Germinal center (tissue), 1 donor: ENCODE data around the gene ATXN7.

Experiments
- DNase-seq: peaks from one replicate; pipeline ENCODE4 v3.0.0; 2012; ENCODE audit warnings: mixed read lengths, low spot score

Gene ATXN7

GRCh38 chr3:63990733-63991132 lies 127.1 kb downstream of the ATXN7 start:
- no peak for DNase-seq

GRCh38 chr3:63991666-63992065 lies 128.0 kb downstream of the ATXN7 start:
- no peak for DNase-seq

DNA sequence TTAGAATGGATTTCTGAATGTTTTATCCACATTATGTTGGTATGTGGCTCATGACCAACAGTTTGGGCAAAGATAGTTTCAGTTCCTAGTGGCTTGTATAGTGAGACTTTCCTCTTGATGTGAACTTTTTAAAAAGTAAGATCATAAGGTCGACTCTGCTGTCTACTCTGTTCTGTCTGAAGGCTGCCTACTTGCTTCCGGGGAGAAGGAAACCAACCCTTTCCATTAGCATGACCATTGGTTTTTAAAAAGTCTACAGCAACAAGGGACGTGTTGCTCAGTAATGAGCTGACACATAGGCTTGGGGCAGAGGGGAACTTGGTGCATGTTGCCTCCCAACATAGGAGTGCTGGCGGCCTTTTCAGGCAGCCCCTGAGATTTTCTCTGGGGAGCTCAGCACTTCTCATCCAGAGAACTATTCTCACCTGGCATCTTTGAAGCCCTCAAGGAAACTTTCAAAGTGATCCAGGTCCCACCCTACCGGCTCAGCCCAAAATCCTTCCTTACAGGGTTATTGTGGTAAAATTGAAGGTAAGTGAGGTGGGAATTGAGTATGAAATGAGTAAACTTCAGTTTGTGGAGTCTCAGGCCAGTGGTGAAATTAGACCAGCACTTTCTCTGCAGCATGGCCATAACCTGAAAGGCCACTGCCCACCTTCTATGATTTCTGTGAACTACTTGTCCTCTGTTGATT lies 129.0 kb downstream of the ATXN7 start:
- DNase-seq, result no peak

DNA sequence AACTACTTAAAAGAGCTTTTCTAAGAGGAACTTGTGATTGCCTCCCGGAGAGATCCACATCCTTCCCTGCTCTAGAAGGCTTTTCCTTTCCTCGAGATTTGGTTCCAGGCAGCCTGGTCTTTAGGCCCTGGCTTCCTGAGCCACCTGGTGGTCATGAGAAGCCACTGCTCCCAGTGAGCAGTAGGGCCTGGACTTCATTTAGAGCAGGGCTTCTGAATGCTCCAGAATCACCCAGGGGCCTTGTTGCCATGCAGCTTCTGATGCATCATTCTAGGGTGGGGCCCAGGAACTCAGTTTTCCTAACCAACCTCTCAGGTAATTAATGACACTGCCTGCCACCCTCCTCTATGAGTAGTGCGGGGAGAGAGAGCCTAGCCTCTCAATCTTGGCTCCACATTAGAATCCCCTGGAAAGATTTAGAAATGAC lies 130.0 kb downstream of the ATXN7 start:
- peak; percentile 69 for DNase-seq

DNA sequence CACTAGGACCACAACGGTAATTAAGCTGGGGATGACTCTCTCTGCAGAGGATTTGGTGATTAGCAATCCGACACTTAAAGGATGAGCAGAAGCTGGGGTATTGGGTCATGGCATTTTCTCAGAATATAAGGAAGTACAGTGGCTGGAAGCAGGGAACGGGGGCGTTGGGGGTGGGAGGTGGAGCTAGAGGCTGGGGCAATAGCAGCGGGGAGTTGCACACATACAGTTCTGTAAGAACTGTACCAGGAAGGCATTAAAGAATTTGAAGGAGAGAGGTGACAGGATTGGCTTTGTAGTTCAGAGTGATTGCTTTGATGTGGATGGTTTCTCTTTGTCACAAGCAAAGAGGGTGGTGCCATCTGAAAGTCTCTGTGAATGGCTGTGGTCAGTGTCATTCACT lies 131.4 kb downstream of the ATXN7 start:
- DNase-seq, result no peak

- DNase-seq, result no peak
Measured at GRCh38 chr3:63998852-63999754, 135.4 kb downstream of the ATXN7 start.

DNA sequence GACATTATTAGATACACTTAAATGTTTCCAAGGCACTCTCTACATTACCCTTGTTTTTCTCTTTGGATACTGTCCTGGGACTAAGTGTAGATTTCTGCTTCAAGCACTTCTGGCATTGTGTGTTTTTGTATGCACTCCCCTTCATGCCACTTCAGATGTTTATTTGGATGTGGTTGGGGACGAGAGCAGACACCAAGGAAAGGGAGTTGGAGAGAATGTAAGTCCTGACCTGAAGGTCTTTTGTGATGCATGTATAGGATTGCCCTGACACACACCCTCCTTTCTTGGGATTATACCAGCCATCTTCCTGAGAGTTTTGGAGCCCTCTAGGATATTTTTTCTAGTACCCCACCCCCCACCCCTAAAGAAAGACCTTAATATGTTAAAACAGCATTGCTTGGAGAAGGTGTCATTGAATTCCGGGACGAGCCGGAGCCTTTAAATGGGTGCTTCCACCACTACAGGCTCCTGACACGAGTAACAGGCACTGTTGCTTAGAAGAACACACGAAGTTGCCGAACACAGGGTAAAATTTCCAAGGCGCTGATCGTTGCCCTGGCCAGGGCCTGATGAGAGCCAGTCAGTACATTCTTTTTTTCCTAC lies 136.9 kb downstream of the ATXN7 start:
- no peak for DNase-seq

DNA sequence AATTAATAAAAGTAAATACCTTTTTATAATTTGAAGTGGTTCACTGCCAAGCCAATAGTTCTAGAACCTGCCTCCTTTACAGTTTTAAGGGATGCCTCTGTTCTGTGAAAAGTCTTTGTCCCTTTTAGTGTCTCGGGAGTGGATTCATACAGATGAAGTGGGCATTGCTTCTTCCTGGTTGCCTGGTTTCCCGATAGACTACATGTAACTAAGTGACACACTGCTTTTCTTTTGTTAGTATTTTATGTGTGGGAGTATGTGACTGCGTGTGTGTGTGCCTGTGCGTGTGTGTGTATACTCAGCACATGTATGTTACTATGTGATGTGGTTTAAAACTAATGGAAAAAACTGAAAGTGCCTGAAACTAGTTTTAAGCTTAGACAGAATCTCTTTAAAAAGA lies 138.6 kb downstream of the ATXN7 start:
- no peak for DNase-seq

DNA sequence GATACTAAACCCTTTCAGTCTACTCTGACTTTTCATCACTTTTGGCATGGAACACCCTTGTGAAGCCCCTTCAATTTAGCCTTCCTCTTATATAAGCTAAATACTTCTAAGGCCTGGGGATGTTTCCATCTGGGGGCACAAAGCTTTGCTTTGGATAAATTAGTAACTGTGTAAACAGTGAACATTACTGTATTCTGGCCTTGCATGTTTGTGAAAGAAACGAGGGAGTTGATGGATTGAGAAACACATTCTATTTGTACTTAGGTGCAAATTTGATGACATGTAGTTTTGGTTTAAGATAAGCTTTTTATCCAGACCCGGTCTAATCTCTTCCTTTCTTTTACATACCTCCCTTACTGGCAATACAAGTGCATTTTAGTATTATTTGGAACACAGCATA lies 139.9 kb downstream of the ATXN7 start:
- DNase-seq, result no peak

- DNase-seq, result no peak
Measured at GRCh38 chr3:64008017-64008416, 144.3 kb downstream of the ATXN7 start.

DNA sequence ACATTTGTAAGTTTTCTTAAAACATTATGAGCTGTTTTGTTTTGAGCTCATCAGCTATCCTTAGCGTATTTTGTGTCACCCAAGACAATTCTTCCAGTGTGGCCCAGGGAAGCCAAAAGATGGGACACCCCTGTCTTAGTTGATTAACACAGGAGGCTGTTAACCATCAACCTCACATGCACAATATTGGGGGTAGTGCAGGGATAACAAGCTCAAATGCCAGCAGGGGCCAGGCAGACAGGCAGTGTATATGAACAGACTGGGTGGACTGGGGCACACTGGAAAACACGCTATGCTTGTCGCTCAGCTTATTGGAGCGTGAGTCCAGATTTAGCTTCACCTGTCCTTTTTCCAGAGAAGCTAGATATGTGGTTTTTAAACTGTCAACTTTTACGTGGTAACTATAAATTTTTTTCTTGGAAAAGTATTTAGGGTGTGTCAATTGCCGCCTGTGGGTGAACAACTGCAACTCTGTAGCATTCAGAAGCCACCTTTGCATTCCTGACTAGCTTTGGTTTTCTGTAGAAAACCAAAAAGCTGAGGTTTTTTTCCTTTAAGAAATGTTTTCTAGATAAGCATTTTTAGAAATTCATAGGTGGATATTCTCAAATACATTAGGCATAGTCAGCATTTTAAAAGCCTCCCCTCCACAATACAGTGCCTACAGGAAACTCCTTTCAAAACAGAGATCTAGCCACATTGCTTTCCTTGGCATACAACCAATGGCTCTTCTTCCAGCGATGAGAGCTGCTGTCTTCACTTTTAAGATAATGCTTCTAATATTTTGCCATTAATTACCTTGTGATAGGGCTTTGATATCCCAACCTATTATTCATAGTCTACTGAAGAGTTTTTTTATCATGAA lies 145.1 kb downstream of the ATXN7 start:
- no peak for DNase-seq

GRCh38 chr3:64009528-64009927 lies 145.9 kb downstream of the ATXN7 start:
- DNase-seq, result no peak

- DNase-seq, result no peak
Measured at GRCh38 chr3:64010199-64010598, 146.5 kb downstream of the ATXN7 start.

GRCh38 chr3:64011685-64012084 lies 148.0 kb downstream of the ATXN7 start:
- no peak for DNase-seq

- no peak for DNase-seq
Measured at GRCh38 chr3:64016941-64017620, 153.4 kb downstream of the ATXN7 start.

GRCh38 chr3:64019271-64019670 lies 155.6 kb downstream of the ATXN7 start:
- DNase-seq, result no peak

GRCh38 chr3:64019879-64020278 lies 156.2 kb downstream of the ATXN7 start:
- DNase-seq, result no peak

DNA sequence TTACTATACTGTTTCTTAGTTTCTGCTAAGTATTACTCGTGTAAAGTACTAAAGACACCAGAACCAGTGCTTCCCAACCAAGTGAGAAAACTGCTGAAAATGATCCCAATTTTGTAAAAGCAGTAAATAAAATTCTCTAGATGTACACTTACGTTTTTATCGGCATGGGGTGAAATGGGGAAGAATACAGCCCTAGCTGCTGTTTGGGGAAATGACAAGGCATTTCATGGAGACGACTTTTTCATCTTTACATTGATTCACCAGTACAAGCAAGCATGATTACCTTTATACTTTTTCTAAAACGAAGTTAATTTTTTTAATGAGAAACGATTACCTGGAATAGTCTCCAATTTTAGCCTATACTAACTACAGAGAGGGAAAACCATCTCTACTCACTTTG lies 158.3 kb downstream of the ATXN7 start:
- no peak for DNase-seq

DNA sequence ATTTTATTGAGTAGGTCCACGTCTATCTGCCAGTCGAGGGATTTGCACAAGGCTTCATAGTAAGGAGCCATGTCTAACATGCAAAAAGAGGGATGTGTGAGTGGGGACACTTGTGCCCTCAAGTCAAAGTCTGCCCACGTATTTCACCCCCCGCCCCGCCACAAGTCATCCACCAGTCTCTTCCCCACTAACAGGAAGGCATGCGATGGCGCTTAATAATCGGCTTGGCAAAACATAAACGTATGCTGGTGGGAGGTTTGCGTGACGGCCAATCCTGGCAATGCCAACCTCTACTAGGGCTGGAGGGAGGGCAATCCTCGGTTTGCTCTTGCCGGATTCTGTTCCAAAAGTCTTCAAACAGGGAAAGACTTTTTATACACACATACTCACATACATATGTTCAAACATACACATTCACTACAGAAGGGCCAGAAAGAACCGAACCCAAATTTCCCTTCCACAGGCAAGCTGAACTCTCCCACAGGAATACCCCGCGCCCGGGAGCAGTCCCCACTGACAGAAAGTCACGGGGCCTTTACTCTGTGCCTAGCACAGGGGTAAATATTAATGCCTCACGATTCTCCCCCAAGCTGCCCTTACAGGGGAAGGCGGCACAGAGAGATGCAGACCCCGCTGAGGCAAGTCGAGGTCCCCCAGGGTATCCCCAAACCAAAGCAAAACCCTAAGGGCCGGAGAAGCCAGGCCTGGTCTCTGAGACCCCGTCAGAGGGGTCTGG lies 159.0 kb downstream of the ATXN7 start:
- no peak for DNase-seq

- DNase-seq, result peak; percentile 89
Measured at GRCh38 chr3:64023187-64023860, 159.7 kb downstream of the ATXN7 start, which contains the start of gene PSMD6. Gene PSMD6 (minus strand): TSS chr3:64023494. CDS start chr3:64023419, 75 bp downstream.
